ENCODE results near the gene RPS15. TPM values are rescaled to one million over a fixed set of nuclear protein-coding genes. Genes with fewer than 3 reads are reported as not detected.

The RPS15 gene
- total and polyA plus RNA-seq, 2 donors from 2014 or later, result 893 to 1,823 TPM

- no peak for FAIRE-seq
- Histone ChIP-seq H3K36me3 (ENCODE audit: control insufficient read depth in 2 of 3, insufficient read depth in 3 of 3, low read length in 3 of 3) (peaks cover 0 to 4% (median under 1%) of the 10 kb centered on the region in 3 donors), H3K9ac (ENCODE audit: low read length in 3 of 3) (no peak overlapping the region), H3K4me1 (ENCODE audit: control insufficient read depth in 2 of 3, insufficient read depth in 2 of 3, low read depth in 1 of 3, low read length in 3 of 3) (peaks cover 0 to 6% (median 0%) of the 10 kb centered on the region in 3 donors), H3K9me3 (ENCODE audit: control insufficient read depth in 2 of 3, insufficient read depth in 1 of 3, low read length in 3 of 3) (no peaks in the 10 kb centered on the region), H3K27me3 (ENCODE audit: control insufficient read depth, insufficient read depth, low read length) (peaks cover 18% of the 10 kb centered on the region), H3K4me3 (ENCODE audit: low read length in 3 of 3) (no peak overlapping the region), H3K27ac (ENCODE audit: low read depth in 2 of 2, low read length in 2 of 2) (no peak overlapping the region)
- intact Hi-C loops (cut with DNase I), result no loop called here
- peak in 2 of 5 donors; percentile 46 to 77 for DNase-seq
- TF ChIP-seq, protein P1, sequence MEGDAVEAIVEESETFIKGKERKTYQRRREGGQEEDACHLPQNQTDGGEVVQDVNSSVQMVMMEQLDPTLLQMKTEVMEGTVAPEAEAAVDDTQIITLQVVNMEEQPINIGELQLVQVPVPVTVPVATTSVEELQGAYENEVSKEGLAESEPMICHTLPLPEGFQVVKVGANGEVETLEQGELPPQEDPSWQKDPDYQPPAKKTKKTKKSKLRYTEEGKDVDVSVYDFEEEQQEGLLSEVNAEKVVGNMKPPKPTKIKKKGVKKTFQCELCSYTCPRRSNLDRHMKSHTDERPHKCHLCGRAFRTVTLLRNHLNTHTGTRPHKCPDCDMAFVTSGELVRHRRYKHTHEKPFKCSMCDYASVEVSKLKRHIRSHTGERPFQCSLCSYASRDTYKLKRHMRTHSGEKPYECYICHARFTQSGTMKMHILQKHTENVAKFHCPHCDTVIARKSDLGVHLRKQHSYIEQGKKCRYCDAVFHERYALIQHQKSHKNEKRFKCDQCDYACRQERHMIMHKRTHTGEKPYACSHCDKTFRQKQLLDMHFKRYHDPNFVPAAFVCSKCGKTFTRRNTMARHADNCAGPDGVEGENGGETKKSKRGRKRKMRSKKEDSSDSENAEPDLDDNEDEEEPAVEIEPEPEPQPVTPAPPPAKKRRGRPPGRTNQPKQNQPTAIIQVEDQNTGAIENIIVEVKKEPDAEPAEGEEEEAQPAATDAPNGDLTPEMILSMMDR (IDR thresholded peaks at IDR 0.05; ENCODE audit: borderline replicate concordance, extremely low read depth, insufficient read depth), result no peak
Measured at GRCh38 chr19:1446713-1447481, 8.7 kb downstream of the RPS15 start.

DNA sequence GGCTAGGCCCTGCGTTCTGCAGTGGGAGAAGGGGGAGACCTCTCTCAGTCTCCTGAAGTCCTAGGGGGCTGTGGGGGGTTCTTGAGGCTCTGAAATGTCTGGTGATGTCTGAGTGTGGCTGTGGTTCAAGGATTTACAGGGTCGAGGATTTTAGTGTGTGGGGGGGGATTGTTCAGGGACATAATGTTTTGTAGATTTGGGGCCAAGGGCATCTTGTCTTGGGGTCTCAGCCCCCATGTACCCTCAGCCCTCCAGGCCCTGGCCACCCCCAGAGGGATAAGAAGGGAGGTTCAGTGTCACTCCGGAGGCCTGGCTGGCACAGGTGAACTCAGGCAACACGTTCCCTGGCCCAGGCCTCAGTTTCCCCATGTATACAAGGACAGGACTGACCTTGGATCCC is 9.3 kb downstream of the RPS15 start:
- H3K4me3 ChIP-seq (ENCODE audit: low read length in 3 of 3), result no peak overlapping the region
- intact Hi-C loops (cut with DNase I), result no loop called here
- DNase-seq (no peak), FAIRE-seq (no peak)
- peaks cover 21% of the 10 kb centered on the region for H3K27me3 ChIP-seq (ENCODE audit: control insufficient read depth, insufficient read depth, low read length)
- TF ChIP-seq, protein P1 (IDR thresholded peaks at IDR 0.05; ENCODE audit: borderline replicate concordance, extremely low read depth, insufficient read depth), result no peak
- H3K4me1 ChIP-seq (ENCODE audit: control insufficient read depth in 2 of 3, insufficient read depth in 2 of 3, low read depth in 1 of 3, low read length in 3 of 3), result peaks cover 0 to 6% (median 0%) of the 10 kb centered on the region in 3 donors
- no peaks in the 10 kb centered on the region for H3K9me3 ChIP-seq (ENCODE audit: control insufficient read depth in 2 of 3, insufficient read depth in 1 of 3, low read length in 3 of 3)
- no peak overlapping the region for H3K9ac ChIP-seq (ENCODE audit: low read length in 3 of 3)
- no peaks in the 10 kb centered on the region for H3K36me3 ChIP-seq (ENCODE audit: control insufficient read depth in 2 of 3, insufficient read depth in 3 of 3, low read length in 3 of 3)
- no peak overlapping the region for H3K27ac ChIP-seq (ENCODE audit: low read depth in 2 of 2, low read length in 2 of 2)

DNA sequence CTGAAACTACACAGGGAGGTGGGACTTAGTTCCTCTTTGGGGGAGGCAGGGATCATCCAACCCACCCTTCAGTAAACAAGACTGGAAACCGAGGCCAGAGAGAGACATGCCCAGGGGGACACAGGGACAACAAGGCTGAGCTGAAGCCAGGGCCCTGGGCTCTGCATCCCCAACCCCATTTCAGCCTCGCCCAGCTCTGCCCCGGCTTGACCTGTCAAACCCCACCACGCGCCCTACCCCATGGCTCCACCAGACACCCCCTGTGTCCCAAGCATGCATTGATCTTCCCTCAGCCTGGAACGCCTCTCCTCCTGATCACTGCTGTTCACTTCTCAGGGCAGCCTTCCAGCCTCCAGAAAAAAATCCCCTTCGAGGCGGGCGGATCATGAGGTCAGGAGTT is 9.7 kb downstream of the RPS15 start:
- Histone ChIP-seq H3K27me3 (ENCODE audit: control insufficient read depth, insufficient read depth, low read length) (peaks cover 24% of the 10 kb centered on the region), H3K9ac (ENCODE audit: low read length in 3 of 3) (no peak overlapping the region), H3K9me3 (ENCODE audit: control insufficient read depth in 2 of 3, insufficient read depth in 1 of 3, low read length in 3 of 3) (no peaks in the 10 kb centered on the region), H3K27ac (ENCODE audit: low read depth in 2 of 2, low read length in 2 of 2) (no peak overlapping the region), H3K36me3 (ENCODE audit: control insufficient read depth in 2 of 3, insufficient read depth in 3 of 3, low read length in 3 of 3) (no peaks in the 10 kb centered on the region), H3K4me1 (ENCODE audit: control insufficient read depth in 2 of 3, insufficient read depth in 2 of 3, low read depth in 1 of 3, low read length in 3 of 3) (peaks cover 0 to 6% (median 0%) of the 10 kb centered on the region in 3 donors), H3K4me3 (ENCODE audit: low read length in 3 of 3) (no peak overlapping the region)
- TF ChIP-seq, protein P1 (IDR thresholded peaks at IDR 0.05; ENCODE audit: borderline replicate concordance, extremely low read depth, insufficient read depth), result no peak
- peak in 1 of 5 donors; percentile 41 for DNase-seq
- intact Hi-C loops (cut with DNase I), result no loop called here
- no peak for FAIRE-seq
